GM12878 (cell line): ENCODE measurements around the gene OVOL1. TPM values are rescaled to one million over a fixed set of nuclear protein-coding genes. Genes with fewer than 3 reads are reported as not detected.
A peak's percentile ranks its signal among the peaks of the same experiment; 100 is the strongest.

ENCODE experiments used
- ATAC-seq: fragments of 200-7000 bp; cut with Tn5 transposase; 3 replicates; pipeline ENCODE4 v1.9.1; 2020; ENCODE audit warnings: mild to moderate bottlenecking, moderate library complexity
- BruUV-seq: library from RNA; stranded (reverse); fragments of 400-500 nt; replicated peaks from 2 replicates; lab custom pipeline; 2021; lab: Mats Ljungman, UMichigan
- CTCF ChIA-PET: fragments of 300-600 bp; sonication (Branson Sonifier 250); formaldehyde crosslinking; extraction: SDS; loops from one replicate; lab custom pipeline; 2021; ENCODE audit warnings: inconsistent platforms; lab: Yijun Ruan, JAX
- POLR2A ChIA-PET: fragments of 350-600 bp; formaldehyde crosslinking; extraction: SDS; loops from one replicate; lab custom pipeline; 2021; ENCODE audit warnings: inconsistent platforms; lab: Charles Lee
- RAD21 ChIA-PET: fragments of 300-600 bp; sonication (Branson Sonifier 250); formaldehyde crosslinking; loops from one replicate; lab custom pipeline; 2023; ENCODE audit warnings: antibody characterized with exemption; ENCODE audit not compliant: unreplicated experiment; lab: Charles Lee
- SMC1A ChIA-PET: fragments of 300-600 bp; sonication (Branson Sonifier 250); formaldehyde crosslinking; loops from one replicate; lab custom pipeline; 2023; ENCODE audit not compliant: unreplicated experiment, uncharacterized antibody; lab: Charles Lee
- DNase-seq: peaks from one replicate; pipeline ENCODE4 v3.0.0-alpha.2; 2011; ENCODE audit warnings: low read depth, low spot score
- FAIRE-seq: peaks from 3 replicates; lab custom pipeline; 2011; peaks lifted over from hg19 to GRCh38; lab: Jason Lieb, UNC
- H2AFZ ChIP-seq: 2 replicates; pipeline ENCODE4 v1.6.0; 2011; ENCODE audit warnings: low read depth, low read length, control low read depth; ENCODE audit not compliant: control insufficient read depth
- H3K27ac ChIP-seq: 2 replicates; pipeline ENCODE4 v1.5.1; 2011; ENCODE audit warnings: control low read depth; ENCODE audit not compliant: control insufficient read depth, insufficient read depth
- H3K27me3 ChIP-seq, 2 experiments: replicated peaks in 1 of 2; 2 replicates each; pipeline versions ENCODE4 v1.6.0 to v1.6.1; 2011; ENCODE audit warnings: low read length in 1 of 2; ENCODE audit not compliant: control insufficient read depth in 2 of 2, insufficient read depth in 2 of 2
- H3K36me3 ChIP-seq, 2 experiments: 2 replicates each; pipeline ENCODE4 v1.5.1; 2011; ENCODE audit warnings: low read length in 1 of 2; ENCODE audit not compliant: control insufficient read depth in 2 of 2, insufficient read depth in 2 of 2
- H3K4me1 ChIP-seq: 2 replicates; pipeline ENCODE4 v1.6.1; 2011; ENCODE audit warnings: mild to moderate bottlenecking, low read length, moderate library complexity, mixed read lengths; ENCODE audit not compliant: control insufficient read depth, insufficient read depth
- H3K4me2 ChIP-seq: 2 replicates; pipeline ENCODE4 v1.6.0; 2011; ENCODE audit warnings: control low read depth; ENCODE audit not compliant: control insufficient read depth, insufficient read depth
- H3K4me3 ChIP-seq: fragments of 200-600 bp; sonication (generic); 2 replicates; pipeline ENCODE4 v1.5.1; 2016
- H3K79me2 ChIP-seq: 2 replicates; pipeline ENCODE4 v1.6.0; 2011; ENCODE audit warnings: low read length; ENCODE audit not compliant: control insufficient read depth, insufficient read depth
- H3K9ac ChIP-seq: 2 replicates; pipeline ENCODE4 v1.8.0; 2011; ENCODE audit warnings: low read length, control low read depth, mixed read lengths; ENCODE audit not compliant: control insufficient read depth, insufficient read depth
- H3K9me3 ChIP-seq: replicated peaks from 3 replicates; pipeline ENCODE4 v1.5.1; 2011; ENCODE audit warnings: mild to moderate bottlenecking, low read length; ENCODE audit not compliant: control insufficient read depth, insufficient read depth
- H4K20me1 ChIP-seq: 2 replicates; pipeline ENCODE4 v1.6.0; 2011; ENCODE audit not compliant: control insufficient read depth, insufficient read depth
- MEF2B ChIP-seq: fragments of 450-650 bp; IDR thresholded peaks from 2 replicates; pipeline ENCODE4 v1.6.1; 2018; ENCODE audit warnings: mild to moderate bottlenecking, moderate library complexity; ENCODE audit not compliant: partially characterized antibody, poor library complexity, severe bottlenecking
- PAX5 ChIP-seq: IDR thresholded peaks from 2 replicates; pipeline ENCODE4 v1.6.1; 2011; ENCODE audit warnings: low read depth, low read length, borderline replicate concordance
- WGBS: methylation state at CpG from one replicate; pipeline ENCODE4 v1.1.6; 2016; ENCODE audit warnings: low lambda C conversion rate; ENCODE audit not compliant: insufficient replicate concordance, insufficient coverage; ENCODE audit errors: missing lambda C conversion rate; 5-methylcytosine and 5-hydroxymethylcytosine counted together
- in situ Hi-C: fragments of 300-500 bp; cut with MboI; formaldehyde crosslinking; loops from 9 replicates; pipeline ENCODE4 v1.14.3; 2018; ENCODE audit warnings: mixed read lengths
- intact Hi-C: fragments of 100-400 bp; cut with micrococcal nuclease; formaldehyde crosslinking; loops from one replicate; pipeline ENCODE4 v1.14.2; 2022; ENCODE audit not compliant: unreplicated experiment
- polyA plus RNA-seq, 11 experiments: library from polyadenylated mRNA; depleted of rRNA in 4 of 11; unstranded in 6 of 11; stranded (reverse) in 5 of 11; fragments of >200 nt; fragmentation: Nextera tagmentation in 4 of 11; fragmentation: Illumina TruSeq in 1 of 11; extraction: Ambion mirVana in 4 of 11; extraction: Trizol in 1 of 11; gene quantifications; 1 replicate in 1 of 11; 2 replicates in 10 of 11; pipeline versions ENCODE4 v1.2.1 to v1.2.3, GENCODE V29; 2011 to 2016; ENCODE audit warnings: inconsistent platforms in 2 of 11, missing spikeins in 2 of 11, low read depth in 1 of 11
- total RNA-seq, 4 experiments: library from RNA; depleted of rRNA in 3 of 4; stranded (reverse); fragments of >200 nt in 3 of 4; fragmentation: Illumina TruSeq in 1 of 4; extraction: Trizol in 1 of 4; gene quantifications; 2 replicates each; pipeline versions ENCODE4 v1.2.1 to v1.2.3, GENCODE V29; 2013 to 2021

The OVOL1 gene
- total and polyA plus RNA-seq, 10 of the 15 experiments (the other 5 are each of a cell fraction or from before 2014, with no cell fraction given): 0.04 to 0.96 (median 0.09) TPM; not detected in 7

DNA sequence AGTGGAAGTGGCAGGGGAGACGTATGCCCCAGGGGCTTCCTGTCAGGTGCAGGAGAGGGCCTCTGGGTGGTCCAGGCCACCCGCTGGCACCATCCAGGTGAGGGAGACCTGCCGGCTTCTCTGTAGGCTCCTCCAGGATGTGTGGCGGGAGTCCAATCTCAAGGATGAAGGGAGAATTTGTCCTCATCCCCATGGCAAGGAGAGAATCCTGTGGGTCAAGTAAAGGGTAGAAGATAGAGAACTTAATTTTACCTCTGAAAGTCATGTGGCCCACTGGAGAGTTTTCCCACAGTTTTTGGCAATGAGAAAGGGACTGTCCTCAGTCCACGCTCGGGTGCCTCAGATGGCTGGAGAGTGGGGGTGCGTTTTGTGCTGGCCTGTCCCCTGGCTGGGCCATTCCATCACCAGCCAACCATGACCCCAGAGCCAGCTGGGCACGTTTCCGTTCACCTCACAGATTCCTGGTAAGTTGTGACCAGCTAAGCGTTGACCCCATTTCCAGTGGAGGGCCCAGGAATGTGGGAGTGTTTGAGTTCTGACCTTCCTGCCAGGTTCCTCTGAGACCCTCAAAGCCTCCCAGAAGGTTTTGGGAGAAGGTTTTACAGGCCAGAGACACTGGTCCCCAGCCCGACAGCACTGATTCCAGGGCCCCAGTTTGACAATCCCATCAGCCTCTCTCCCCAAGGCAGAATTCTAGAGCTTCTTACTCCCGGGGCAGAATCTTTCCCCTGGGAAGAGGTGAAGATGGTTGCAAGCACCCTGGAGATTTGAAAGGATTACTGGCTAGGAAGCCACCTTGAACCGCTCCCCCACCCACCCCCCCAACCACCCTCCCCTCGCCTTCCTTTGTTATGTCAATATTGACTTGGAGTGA lies 2.6 kb downstream of the OVOL1 start:
- intact Hi-C loops (no loop called here), in situ Hi-C loops (no loop called here)
- no peaks in the 10 kb centered on the region for H4K20me1 ChIP-seq
- no peak overlapping the region for H3K9ac ChIP-seq
- ATAC-seq: no peak
- no peak overlapping the region for H3K27ac ChIP-seq
- SMC1A ChIA-PET: interaction anchor here (0.8 to 2.7 kb wide), 4 partner anchors 10 to 70 kb away, joined by 3 to 17 read pairs (median 3); no protein-coding TSS in a partner anchor
- CTCF ChIA-PET: interaction anchor here (5.8 to 5.9 kb wide), 2 partner anchors 9 to 28 kb away, joined by 35 to 62 read pairs; partner anchors contain the start of gene AP5B1
- peaks cover 34% of the 10 kb centered on the region for H3K4me1 ChIP-seq
- no peaks in the 10 kb centered on the region for H3K36me3 ChIP-seq
- no peak overlapping the region for H3K4me2 ChIP-seq
- FAIRE-seq: no peak
- no TSS peak for BruUV-seq
- WGBS: 64% methylated on average over 14 of the region's 14 CpGs
- no peak overlapping the region for H3K4me3 ChIP-seq
- H2AFZ ChIP-seq: no peak overlapping the region
- TF ChIP-seq PAX5 (0 out of 2 replicates have a peak, but pooled peaks have one; percentile 21), MEF2B (no peak)
- RAD21 ChIA-PET: interaction anchor here (1.3 to 2.8 kb wide), 6 partner anchors 10 to 151 kb away, joined by 3 to 24 read pairs (median 7); partner anchors contain the start of genes AP5B1, KAT5 and SIPA1
- H3K9me3 ChIP-seq: no peaks in the 10 kb centered on the region
- peaks cover 11 to 12% of the 10 kb centered on the region in 2 experiments; a peak in 3 of 4 replicates for H3K27me3 ChIP-seq
- DNase-seq: no peak
- POLR2A ChIA-PET: interaction anchor here (0.6 to 5.8 kb wide), 5 partner anchors 10 to 408 kb away, joined by 3 to 27 read pairs (median 3); no protein-coding TSS in a partner anchor
- H3K79me2 ChIP-seq: no peaks in the 10 kb centered on the region
